ENCODE data around the gene GINS3.

- TF ChIP-seq RXRA (IDR thresholded peaks at IDR 0.05), result no peak
- TF ChIP-seq CTCF (IDR thresholded peaks at IDR 0.05; ENCODE audit: low read depth, low read length, missing input control), result no peak
- TF ChIP-seq TAF1 (conservative IDR thresholded peaks at IDR 0.05), result no peak
- no peak for TF ChIP-seq HNF4A (conservative IDR thresholded peaks at IDR 0.05)
Measured at GRCh38 chr16:58442547-58442946, 50.3 kb downstream of the GINS3 start.
